ENCODE data around the gene YAP1.
"Not testable (repeated sequence)": the region's sequence is repeated elsewhere in the genome, so short reads cannot be mapped to it uniquely, and the experiment has no call there.

The YAP1 gene

GRCh38 chr11:102166175-102167064, 56.2 kb downstream of the YAP1 start:
- DNase-seq, result no peak

GRCh38 chr11:102168481-102168880, 58.2 kb downstream of the YAP1 start:
- DNase-seq, result no peak

GRCh38 chr11:102171101-102171500, 60.9 kb downstream of the YAP1 start:
- DNase-seq, result no peak

DNA sequence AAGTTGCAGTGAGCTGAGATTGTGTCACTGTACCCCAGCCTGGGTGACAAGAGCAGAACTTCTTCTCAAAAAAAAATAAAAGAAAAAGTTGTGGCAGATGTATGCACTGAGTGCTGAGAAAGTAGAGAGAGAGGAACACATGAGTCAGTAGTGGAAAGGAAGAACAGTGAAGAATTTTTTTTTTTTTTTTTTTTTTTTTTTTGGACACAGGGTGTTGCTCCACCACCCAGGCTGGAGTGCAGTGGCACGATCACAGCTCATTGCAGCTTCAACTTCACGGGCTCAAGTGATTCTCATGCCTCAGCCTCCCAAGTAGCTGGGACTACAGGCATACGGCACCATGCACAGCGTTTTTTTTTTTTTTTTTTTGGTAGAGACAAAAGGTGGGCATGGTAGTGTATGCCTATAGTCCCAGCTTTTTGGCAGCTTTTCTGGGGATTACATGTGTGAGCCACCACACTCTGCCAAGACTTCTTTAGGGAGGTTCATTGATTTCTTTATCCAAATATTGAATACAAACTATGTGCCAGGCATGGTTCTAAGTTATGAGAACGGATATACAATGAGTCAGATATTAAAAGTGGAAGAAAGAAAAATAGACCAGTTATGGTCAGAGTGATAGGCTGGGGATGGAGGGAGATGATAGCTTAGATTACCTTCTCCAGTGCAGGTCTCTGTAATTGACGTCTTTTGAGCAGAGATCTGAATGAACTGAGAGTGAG, 62.0 kb downstream of the YAP1 start:
- DNase-seq, result no peak

- no peak for DNase-seq
Observed at GRCh38 chr11:102177126-102177525, 66.9 kb downstream of the YAP1 start.

DNA sequence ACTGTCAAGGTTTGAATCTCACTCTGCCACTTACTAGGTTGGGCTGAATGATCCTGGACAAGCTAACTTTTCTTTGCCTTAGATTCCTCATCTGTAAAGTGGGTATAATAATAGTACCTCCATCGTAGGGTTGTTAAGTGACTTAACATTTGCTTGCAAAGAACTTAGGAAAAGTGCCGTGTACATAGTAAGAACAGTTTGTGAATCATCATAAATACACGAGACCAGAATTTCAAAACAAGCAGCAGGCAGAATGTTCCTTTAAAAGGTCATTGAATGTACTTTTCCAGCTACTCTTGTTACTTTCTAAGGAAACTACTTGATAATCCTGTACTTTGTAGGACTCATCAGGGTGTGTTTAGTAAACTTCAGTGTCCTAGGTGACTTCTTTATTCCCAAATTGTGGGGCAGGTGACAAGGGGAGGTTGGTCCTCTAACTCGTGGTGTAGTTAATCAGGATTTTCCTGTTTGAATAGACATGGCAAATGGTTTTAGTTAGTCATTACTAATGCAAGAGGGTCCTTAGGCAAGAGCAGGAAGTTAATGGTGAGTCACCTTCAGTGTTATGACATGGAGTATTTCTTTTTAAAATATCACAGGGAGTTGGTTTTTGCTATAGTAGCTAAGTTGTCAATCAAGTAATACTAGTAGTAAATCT, 67.9 kb downstream of the YAP1 start:
- DNase-seq, result no peak

GRCh38 chr11:102179371-102179770, 69.1 kb downstream of the YAP1 start:
- DNase-seq, result no peak

GRCh38 chr11:102184269-102184987, 74.2 kb downstream of the YAP1 start:
- DNase-seq, result no peak

DNA sequence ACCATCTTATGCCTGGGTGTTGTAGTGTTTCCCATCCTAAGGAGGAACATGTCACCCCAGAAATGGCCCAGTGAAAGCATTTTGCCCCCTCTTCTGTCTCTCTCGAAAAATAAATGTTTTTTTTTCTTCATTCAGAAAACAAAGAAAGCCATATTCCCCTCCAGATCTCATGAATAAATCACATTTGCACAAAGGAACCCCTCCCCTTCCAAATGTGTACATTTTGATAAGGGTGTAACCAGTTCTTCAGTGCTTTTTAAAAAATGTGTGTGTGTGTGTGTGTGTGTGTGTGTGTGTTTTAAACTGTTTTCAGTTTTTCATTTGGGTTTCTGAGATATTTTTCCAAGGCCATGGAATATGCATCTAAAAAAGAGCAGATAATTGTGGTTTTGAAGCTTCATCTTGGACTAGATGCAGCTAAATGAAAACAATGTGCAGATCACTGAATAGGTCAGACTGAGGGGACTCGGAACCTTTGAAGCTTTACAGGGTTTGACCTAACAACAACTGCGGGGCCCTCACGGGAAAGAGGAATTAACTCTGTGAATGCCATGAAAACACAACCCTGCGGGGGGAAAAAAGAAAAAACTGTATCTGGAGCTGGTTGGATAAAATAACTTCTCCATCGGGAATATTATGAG, 76.4 kb downstream of the YAP1 start:
- no peak for DNase-seq

- no peak for DNase-seq
Observed at GRCh38 chr11:102187416-102188151, 77.3 kb downstream of the YAP1 start.

DNA sequence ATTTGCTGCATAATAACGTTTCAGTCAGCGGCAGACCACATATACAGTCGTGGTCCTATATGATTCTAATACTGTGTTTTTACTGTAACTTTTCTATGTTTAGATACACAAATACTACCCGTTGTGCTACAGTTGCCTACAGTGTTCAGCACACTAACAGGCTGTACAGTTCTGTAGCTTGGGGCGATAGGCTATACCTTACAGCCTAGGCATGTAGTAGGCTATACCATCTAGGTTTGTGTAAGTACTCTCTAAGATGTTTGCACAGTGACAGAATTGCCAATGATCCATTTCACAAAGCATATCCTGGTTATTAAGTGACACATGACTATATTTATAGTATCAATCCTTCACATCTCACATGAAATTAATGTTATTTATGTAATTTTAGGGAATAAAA, 78.2 kb downstream of the YAP1 start:
- no peak for DNase-seq

- no peak for DNase-seq
Observed at GRCh38 chr11:102191832-102192231, 81.6 kb downstream of the YAP1 start.

DNA sequence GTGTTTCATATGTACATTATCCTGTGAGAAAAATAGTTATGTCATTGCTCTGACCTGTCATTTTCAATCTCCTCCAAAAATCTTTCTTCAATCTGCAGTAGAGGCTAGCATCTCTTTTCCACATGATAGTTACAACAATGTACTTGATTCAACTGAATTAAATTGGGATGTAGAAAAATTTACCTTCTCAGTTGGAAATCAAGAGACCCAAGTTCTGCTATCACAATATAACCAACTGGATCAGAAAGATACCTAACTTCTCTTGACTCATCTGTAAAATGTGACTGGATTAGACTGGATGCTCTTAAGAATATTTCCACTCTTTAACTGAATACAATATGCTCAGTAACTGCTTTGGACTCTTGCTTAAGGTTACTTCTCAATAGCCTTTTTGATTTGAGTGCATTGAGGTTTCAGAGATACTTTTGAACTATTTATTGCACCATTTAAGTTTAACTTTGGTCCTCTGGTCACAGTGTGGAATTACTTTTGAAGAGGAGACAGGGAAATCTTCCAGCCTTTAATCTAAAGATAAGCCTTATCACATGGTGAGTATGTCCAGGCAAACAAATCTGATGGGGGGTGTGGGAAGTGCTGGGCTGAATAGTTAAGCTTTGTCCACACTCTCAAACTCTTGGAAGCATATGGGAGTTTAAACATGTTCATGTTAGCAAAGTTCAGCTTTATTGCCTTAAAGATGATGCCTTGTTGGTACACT, 82.3 kb downstream of the YAP1 start:
- no peak for DNase-seq

GRCh38 chr11:102194257-102194656, 84.0 kb downstream of the YAP1 start:
- no peak for DNase-seq

GRCh38 chr11:102194990-102195389, 84.7 kb downstream of the YAP1 start:
- DNase-seq, result no peak

DNA sequence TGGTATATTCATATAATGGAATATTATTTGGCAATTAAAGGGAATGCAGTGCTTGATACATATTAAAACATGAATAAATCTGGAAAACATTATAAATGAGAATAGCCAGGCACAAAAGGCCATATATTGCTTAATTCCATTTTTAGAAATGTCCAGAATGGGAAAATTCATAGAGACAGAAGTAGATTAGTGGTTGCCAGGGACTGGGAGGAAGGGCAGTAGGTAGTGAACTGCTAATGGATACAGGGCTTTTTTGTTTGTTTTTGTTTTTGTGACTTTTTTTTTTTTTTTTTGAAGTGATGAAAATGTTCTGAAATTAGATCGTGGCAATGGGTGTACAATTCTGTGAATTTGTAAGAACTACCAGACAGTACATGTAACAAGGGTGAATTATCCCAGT, 86.1 kb downstream of the YAP1 start:
- DNase-seq, result no peak

DNA sequence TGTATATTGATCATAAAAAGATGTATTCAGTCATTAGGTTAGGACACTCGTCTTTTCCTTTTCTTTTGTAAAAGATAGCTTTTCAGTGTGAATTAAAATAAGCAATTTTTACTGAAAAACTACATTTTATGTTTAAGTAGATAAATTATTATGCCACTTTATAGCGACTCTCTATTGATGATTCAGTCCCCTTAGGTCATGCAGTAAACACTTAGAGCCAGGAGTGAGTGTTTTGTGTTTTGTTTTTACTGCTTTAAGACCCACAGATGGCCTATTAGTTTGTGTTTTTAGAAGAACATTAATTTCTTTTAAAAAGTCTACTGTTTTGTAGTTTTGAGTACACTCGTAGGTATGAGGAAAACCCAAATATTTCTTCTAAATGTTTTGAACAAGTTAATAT, 86.6 kb downstream of the YAP1 start:
- no peak for DNase-seq

- no peak for DNase-seq
Observed at GRCh38 chr11:102197670-102198139, 87.5 kb downstream of the YAP1 start.

- no peak for DNase-seq
Observed at GRCh38 chr11:102199673-102200072, 89.4 kb downstream of the YAP1 start.

GRCh38 chr11:102200325-102200724, 90.1 kb downstream of the YAP1 start:
- DNase-seq, result not testable (repeated sequence)

GRCh38 chr11:102201776-102202175, 91.5 kb downstream of the YAP1 start:
- no peak for DNase-seq
